VCaP (cell line): ENCODE measurements around the gene ENO3.

Experiments used
- H3K27ac ChIP-seq: fragments of 450-650 bp; 2 replicates; pipeline ENCODE4 v1.5.1; 2017
- CTCF ChIP-seq: fragments of 450-650 bp; conservative IDR thresholded peaks from 2 replicates; pipeline ENCODE4 v1.5.1; 2017; ENCODE audit warnings: mild to moderate bottlenecking, moderate library complexity

The ENO3 gene

DNA sequence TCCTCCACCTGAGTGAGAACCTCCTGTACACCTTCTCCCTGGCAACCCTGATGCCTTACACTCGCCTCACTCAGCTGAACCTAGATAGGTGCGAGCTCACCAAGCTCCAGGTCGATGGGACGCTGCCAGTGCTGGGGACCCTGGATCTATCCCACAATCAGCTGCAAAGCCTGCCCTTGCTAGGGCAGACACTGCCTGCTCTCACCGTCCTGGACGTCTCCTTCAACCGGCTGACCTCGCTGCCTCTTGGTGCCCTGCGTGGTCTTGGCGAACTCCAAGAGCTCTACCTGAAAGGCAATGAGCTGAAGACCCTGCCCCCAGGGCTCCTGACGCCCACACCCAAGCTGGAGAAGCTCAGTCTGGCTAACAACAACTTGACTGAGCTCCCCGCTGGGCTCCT, 18.2 kb upstream of the ENO3 start:
- no peak for TF ChIP-seq CTCF
- no peak overlapping the region for H3K27ac ChIP-seq

- no peak for TF ChIP-seq CTCF
- H3K27ac ChIP-seq = no peak overlapping the region
These were observed 17.3 kb upstream of the ENO3 start for GRCh38 chr17:4933646-4934045.

DNA sequence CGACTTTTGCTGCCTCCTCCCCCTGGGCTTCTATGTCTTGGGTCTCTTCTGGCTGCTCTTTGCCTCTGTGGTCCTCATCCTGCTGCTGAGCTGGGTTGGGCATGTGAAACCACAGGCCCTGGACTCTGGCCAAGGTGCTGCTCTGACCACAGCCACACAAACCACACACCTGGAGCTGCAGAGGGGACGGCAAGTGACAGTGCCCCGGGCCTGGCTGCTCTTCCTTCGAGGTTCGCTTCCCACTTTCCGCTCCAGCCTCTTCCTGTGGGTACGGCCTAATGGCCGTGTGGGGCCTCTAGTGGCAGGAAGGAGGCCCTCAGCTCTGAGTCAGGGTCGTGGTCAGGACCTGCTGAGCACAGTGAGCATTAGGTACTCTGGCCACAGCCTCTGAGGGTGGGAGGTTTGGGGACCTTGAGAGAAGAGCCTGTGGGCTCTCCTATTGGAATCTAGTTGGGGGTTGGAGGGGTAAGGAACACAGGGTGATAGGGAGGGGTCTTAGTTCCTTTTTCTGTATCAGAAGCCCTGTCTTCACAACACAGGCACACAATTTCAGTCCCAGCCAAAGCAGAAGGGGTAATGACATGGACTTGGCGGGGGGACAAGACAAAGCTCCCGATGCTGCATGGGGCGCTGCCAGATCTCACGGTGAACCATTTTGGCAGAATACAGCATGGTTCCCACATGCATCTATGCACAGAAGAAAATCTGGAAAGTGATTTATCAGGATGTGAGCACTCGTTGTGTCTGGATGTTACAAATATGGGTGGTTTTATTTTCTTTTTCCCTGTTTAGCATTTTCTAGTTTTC, 16.5 kb upstream of the ENO3 start:
- TF ChIP-seq CTCF = peak; percentile 19; the same call in 1 of the 2 replicates
- H3K27ac ChIP-seq = no peak overlapping the region

DNA sequence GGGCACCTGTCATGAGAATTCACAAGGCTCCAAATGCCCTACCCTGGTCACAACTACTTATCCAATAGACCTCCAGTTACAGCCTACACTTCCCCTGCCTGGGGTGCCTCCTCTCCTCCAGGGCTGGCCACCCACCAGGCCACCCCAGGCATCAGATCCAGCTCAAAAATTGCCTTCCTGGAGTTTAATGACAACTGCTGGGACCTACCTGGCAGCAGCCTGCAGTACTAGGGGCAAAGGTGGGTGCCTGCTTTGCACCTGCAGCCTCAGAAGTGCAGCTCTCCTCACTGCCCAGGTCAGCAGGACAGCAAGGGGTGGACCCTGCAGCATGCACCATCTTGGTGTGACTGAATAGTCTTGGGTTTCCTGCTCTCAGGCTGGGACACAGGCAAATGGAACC, 15.3 kb upstream of the ENO3 start:
- TF ChIP-seq CTCF = no peak
- H3K27ac ChIP-seq = no peak overlapping the region

GRCh38 chr17:4936436-4936835, 14.5 kb upstream of the ENO3 start:
- no peak for TF ChIP-seq CTCF
- no peak overlapping the region for H3K27ac ChIP-seq

DNA sequence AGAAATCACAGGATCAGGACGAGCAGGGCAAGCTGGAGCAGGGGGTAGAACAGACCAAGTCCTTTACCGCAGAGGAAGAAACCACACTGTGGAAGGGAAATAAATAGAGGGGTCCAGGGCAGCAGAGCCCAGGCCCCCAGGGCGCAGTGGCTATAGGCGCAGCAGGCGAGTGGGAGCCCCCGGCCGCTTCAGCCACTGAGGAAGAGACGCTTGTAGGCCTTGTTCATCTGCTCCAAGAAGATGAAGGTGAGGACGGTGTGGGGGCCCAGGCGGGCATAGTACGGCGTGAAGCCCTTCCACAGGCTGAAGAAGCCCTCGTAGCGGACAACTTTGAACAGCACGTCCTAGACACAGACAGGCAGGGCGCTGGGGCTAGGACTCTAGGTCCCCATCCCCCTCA, 13.4 kb upstream of the ENO3 start:
- no peak overlapping the region; the same call in 1 of the 2 replicates for H3K27ac ChIP-seq
- no peak for TF ChIP-seq CTCF

DNA sequence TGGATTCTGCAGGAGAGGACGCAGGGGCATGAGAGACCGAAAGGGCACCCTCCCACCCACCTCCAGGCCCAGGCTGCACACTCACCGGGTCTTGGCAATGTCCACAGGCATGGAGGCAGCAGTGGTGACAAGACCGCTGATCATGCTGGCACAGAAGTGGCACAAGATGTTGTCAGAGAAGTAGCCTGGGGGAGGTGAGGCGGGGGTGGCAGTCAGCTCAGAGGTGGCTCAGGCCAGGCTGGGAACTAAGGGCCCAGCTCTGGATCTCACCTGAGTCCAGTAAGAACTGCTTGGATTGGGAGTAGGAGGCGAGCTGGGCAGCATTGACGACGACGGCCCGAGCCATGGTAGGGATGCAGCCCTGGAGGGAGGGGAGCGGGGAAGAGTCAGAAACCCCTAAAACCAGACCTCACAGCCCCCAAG, 12.8 kb upstream of the ENO3 start:
- peak overlapping the region; percentile 88; the same call in 1 of the 2 replicates for H3K27ac ChIP-seq

More for the DNA sequence above, 12.8 kb upstream of the ENO3 start:
- TF ChIP-seq CTCF = no peak
